ACC112 (cell line): ENCODE data around the gene ADGRB3.
"Not testable (repeated sequence)": the region's sequence is repeated elsewhere in the genome, so short reads cannot be mapped to it uniquely, and the experiment has no call there.

ENCODE experiments used
- H2AFZ ChIP-seq: fragments of 200-600 bp; sonication (generic); one replicate; pipeline ENCODE4 v1.6.0; 2017; ENCODE audit warnings: antibody characterized with exemption, low read length; ENCODE audit not compliant: unreplicated experiment
- H3K27ac ChIP-seq: fragments of 200-600 bp; sonication (generic); 2 replicates; pipeline ENCODE4 v1.5.1; 2014; ENCODE audit warnings: low read depth, mild to moderate bottlenecking, antibody characterized with exemption, low read length, moderate library complexity
- H3K27me3 ChIP-seq: fragments of 200-600 bp; sonication (generic); 2 replicates; pipeline ENCODE4 v1.6.1; 2014; ENCODE audit warnings: mild to moderate bottlenecking, antibody characterized with exemption, low read length, moderate library complexity, mixed read lengths; ENCODE audit not compliant: insufficient read depth
- H3K36me3 ChIP-seq: fragments of 200-600 bp; sonication (generic); 2 replicates; pipeline ENCODE4 v1.6.1; 2016; ENCODE audit warnings: mild to moderate bottlenecking, antibody characterized with exemption, low read length, moderate library complexity, mixed read lengths; ENCODE audit not compliant: insufficient read depth
- H3K4me1 ChIP-seq: fragments of 200-600 bp; sonication (generic); one replicate; pipeline ENCODE4 v1.6.1; 2016; ENCODE audit warnings: low read length, mixed read lengths; ENCODE audit not compliant: insufficient read depth, unreplicated experiment, control insufficient read depth
- H3K4me3 ChIP-seq: fragments of 200-600 bp; sonication (generic); 2 replicates; pipeline ENCODE4 v1.5.1; 2014; ENCODE audit warnings: mild to moderate bottlenecking, low read depth, low read length
- H3K79me2 ChIP-seq: fragments of 200-600 bp; sonication (generic); one replicate; pipeline ENCODE4 v1.6.0; 2016; ENCODE audit warnings: low read length; ENCODE audit not compliant: control insufficient read depth, unreplicated experiment, insufficient read depth

ADGRB3 gene

GRCh38 chr6:69102416-69102815 lies 467.3 kb downstream of the ADGRB3 start:
- no peak overlapping the region for H2AFZ ChIP-seq
- no peaks in the 10 kb centered on the region for H3K79me2 ChIP-seq
- H3K4me1 ChIP-seq: no peaks in the 10 kb centered on the region
- H3K27me3 ChIP-seq: no peaks in the 10 kb centered on the region
- no peak overlapping the region for H3K4me3 ChIP-seq
- H3K27ac ChIP-seq: no peak overlapping the region
- no peaks in the 10 kb centered on the region for H3K36me3 ChIP-seq

GRCh38 chr6:69105288-69105687 lies 470.2 kb downstream of the ADGRB3 start:
- no peaks in the 10 kb centered on the region for H3K27me3 ChIP-seq
- H2AFZ ChIP-seq: no peak overlapping the region

GRCh38 chr6:69106511-69106910 lies 471.4 kb downstream of the ADGRB3 start:
- Histone ChIP-seq H3K4me3 (no peak overlapping the region), H3K4me1 (no peaks in the 10 kb centered on the region), H3K27me3 (no peaks in the 10 kb centered on the region), H2AFZ (no peak overlapping the region), H3K27ac (no peak overlapping the region), H3K36me3 (no peaks in the 10 kb centered on the region), H3K79me2 (no peaks in the 10 kb centered on the region)

More at GRCh38 chr6:69105288-69105687, 470.2 kb downstream of the ADGRB3 start:
- no peak overlapping the region for H3K4me3 ChIP-seq
- no peaks in the 10 kb centered on the region for H3K36me3 ChIP-seq
- no peaks in the 10 kb centered on the region for H3K79me2 ChIP-seq
- H3K27ac ChIP-seq: no peak overlapping the region
- no peaks in the 10 kb centered on the region for H3K4me1 ChIP-seq

- Histone ChIP-seq H3K27me3 (no peaks in the 10 kb centered on the region), H3K4me3 (no peak overlapping the region), H3K36me3 (no peaks in the 10 kb centered on the region), H3K79me2 (no peaks in the 10 kb centered on the region), H2AFZ (no peak overlapping the region), H3K4me1 (no peaks in the 10 kb centered on the region), H3K27ac (no peak overlapping the region)
Measured at GRCh38 chr6:69111301-69111700, 476.2 kb downstream of the ADGRB3 start.

GRCh38 chr6:69116658-69117057 lies 481.6 kb downstream of the ADGRB3 start:
- no peaks in the 10 kb centered on the region for H3K79me2 ChIP-seq
- H3K4me1 ChIP-seq: no peaks in the 10 kb centered on the region
- H3K4me3 ChIP-seq: no peak overlapping the region
- H3K27ac ChIP-seq: no peak overlapping the region
- H3K36me3 ChIP-seq: no peaks in the 10 kb centered on the region
- H3K27me3 ChIP-seq: no peaks in the 10 kb centered on the region
- no peak overlapping the region for H2AFZ ChIP-seq

GRCh38 chr6:69121461-69122406 lies 486.7 kb downstream of the ADGRB3 start:
- H2AFZ ChIP-seq, H3K36me3 ChIP-seq, H3K27me3 ChIP-seq, H3K4me3 ChIP-seq, H3K79me2 ChIP-seq, H3K4me1 ChIP-seq, H3K27ac ChIP-seq: not testable (repeated sequence)

GRCh38 chr6:69122407-69122773 lies 487.3 kb downstream of the ADGRB3 start:
- no peaks in the 10 kb centered on the region for H3K4me1 ChIP-seq
- H3K27me3 ChIP-seq: no peaks in the 10 kb centered on the region
- H3K4me3 ChIP-seq: no peak overlapping the region
- H3K27ac ChIP-seq: no peak overlapping the region
- no peaks in the 10 kb centered on the region for H3K79me2 ChIP-seq
- no peak overlapping the region for H2AFZ ChIP-seq
- H3K36me3 ChIP-seq: no peaks in the 10 kb centered on the region

- Histone ChIP-seq H3K36me3 (no peaks in the 10 kb centered on the region), H3K4me3 (no peak overlapping the region), H3K27ac (no peak overlapping the region), H3K27me3 (no peaks in the 10 kb centered on the region), H3K4me1 (no peaks in the 10 kb centered on the region), H3K79me2 (no peaks in the 10 kb centered on the region), H2AFZ (no peak overlapping the region)
Measured at GRCh38 chr6:69128411-69128810, 493.3 kb downstream of the ADGRB3 start.

GRCh38 chr6:69129046-69129445 lies 494.0 kb downstream of the ADGRB3 start:
- no peak overlapping the region for H3K27ac ChIP-seq
- no peak overlapping the region for H3K4me3 ChIP-seq
- H3K27me3 ChIP-seq: no peaks in the 10 kb centered on the region
- no peaks in the 10 kb centered on the region for H3K79me2 ChIP-seq
- H3K4me1 ChIP-seq: no peaks in the 10 kb centered on the region
- no peak overlapping the region for H2AFZ ChIP-seq
- no peaks in the 10 kb centered on the region for H3K36me3 ChIP-seq

GRCh38 chr6:69135927-69136326 lies 500.8 kb downstream of the ADGRB3 start:
- no peaks in the 10 kb centered on the region for H3K4me1 ChIP-seq

GRCh38 chr6:69138148-69138547 lies 503.1 kb downstream of the ADGRB3 start:
- H3K79me2 ChIP-seq: no peaks in the 10 kb centered on the region
- H2AFZ ChIP-seq: no peak overlapping the region
- H3K4me1 ChIP-seq: no peaks in the 10 kb centered on the region
- no peak overlapping the region for H3K27ac ChIP-seq
- no peak overlapping the region for H3K4me3 ChIP-seq
- no peaks in the 10 kb centered on the region for H3K36me3 ChIP-seq
- no peaks in the 10 kb centered on the region for H3K27me3 ChIP-seq

More at GRCh38 chr6:69135927-69136326, 500.8 kb downstream of the ADGRB3 start:
- Histone ChIP-seq H3K27ac (no peak overlapping the region), H2AFZ (no peak overlapping the region), H3K27me3 (no peaks in the 10 kb centered on the region), H3K79me2 (no peaks in the 10 kb centered on the region), H3K4me3 (peak overlapping the region; percentile 55; the same call in 1 of the 2 replicates), H3K36me3 (no peaks in the 10 kb centered on the region)
